Astrocyte (in vitro differentiated cells and primary cell): ENCODE data around the gene KCNJ2. TPM values are rescaled to one million over a fixed set of nuclear protein-coding genes. Genes with fewer than 3 reads are reported as not detected.

Experiments used
- DNase-seq: peaks from one replicate; pipeline ENCODE4 v3.0.0-alpha.2; 2010; ENCODE audit warnings: low read depth
- FAIRE-seq: peaks from 2 replicates; lab custom pipeline; 2011; peaks lifted over from hg19 to GRCh38; lab: Jason Lieb, UNC
- H2AFZ ChIP-seq: 2 replicates; pipeline ENCODE4 v1.6.0; 2012; ENCODE audit warnings: low read depth, low read length, inconsistent platforms
- H3K27ac ChIP-seq: 2 replicates; pipeline ENCODE4 v1.5.1; 2011; ENCODE audit warnings: low read depth, low read length, inconsistent platforms
- H3K27me3 ChIP-seq: 2 replicates; pipeline ENCODE4 v1.6.0; 2011; ENCODE audit warnings: low read length, inconsistent platforms; ENCODE audit not compliant: insufficient read depth
- H3K36me3 ChIP-seq: 2 replicates; pipeline ENCODE4 v1.5.1; 2011; ENCODE audit warnings: low read length, inconsistent platforms; ENCODE audit not compliant: insufficient read depth
- H3K4me1 ChIP-seq: 2 replicates; pipeline ENCODE4 v1.5.1; 2011; ENCODE audit warnings: low read length, inconsistent platforms; ENCODE audit not compliant: insufficient read depth
- H3K4me2 ChIP-seq: 2 replicates; pipeline ENCODE4 v1.6.0; 2012; ENCODE audit warnings: low read length, inconsistent platforms
- H3K4me3 ChIP-seq: 2 replicates; pipeline ENCODE4 v1.5.1; 2011; ENCODE audit warnings: low read depth, mild to moderate bottlenecking, low read length, inconsistent platforms; ENCODE audit not compliant: insufficient read depth
- H3K79me2 ChIP-seq: 2 replicates; pipeline ENCODE4 v1.6.0; 2012; ENCODE audit warnings: mild to moderate bottlenecking, low read length, inconsistent platforms; ENCODE audit not compliant: insufficient read depth
- H3K9ac ChIP-seq: 2 replicates; pipeline ENCODE4 v1.6.0; 2012; ENCODE audit warnings: mild to moderate bottlenecking, low read length, inconsistent platforms
- H3K9me3 ChIP-seq: 2 replicates; pipeline ENCODE4 v1.5.1; 2012; ENCODE audit warnings: low read depth, mild to moderate bottlenecking, low read length, inconsistent platforms; ENCODE audit not compliant: insufficient read depth
- H4K20me1 ChIP-seq: 2 replicates; pipeline ENCODE4 v1.6.0; 2012; ENCODE audit warnings: low read length, inconsistent platforms; ENCODE audit not compliant: insufficient read depth
- H3K27ac Mint-ChIP-seq: one replicate; pipeline ENCODE4 v1.8.0; 2021; ENCODE audit warnings: mild to moderate bottlenecking, mixed read lengths; ENCODE audit not compliant: unreplicated experiment
- H3K27me3 Mint-ChIP-seq: one replicate; pipeline ENCODE4 v1.8.0; 2021; ENCODE audit warnings: low read depth, mixed read lengths; ENCODE audit not compliant: unreplicated experiment
- H3K36me3 Mint-ChIP-seq: one replicate; pipeline ENCODE4 v1.8.0; 2021; ENCODE audit warnings: low read depth, mixed read lengths; ENCODE audit not compliant: unreplicated experiment
- H3K4me1 Mint-ChIP-seq: one replicate; pipeline ENCODE4 v1.8.0; 2021; ENCODE audit warnings: low read depth, mixed read lengths; ENCODE audit not compliant: unreplicated experiment
- H3K4me3 Mint-ChIP-seq: one replicate; pipeline ENCODE4 v1.8.0; 2021; ENCODE audit warnings: mild to moderate bottlenecking, moderate library complexity, mixed read lengths; ENCODE audit not compliant: unreplicated experiment
- H3K9me3 Mint-ChIP-seq: one replicate; pipeline ENCODE4 v1.8.0; 2021; ENCODE audit warnings: mild to moderate bottlenecking, mixed read lengths; ENCODE audit not compliant: unreplicated experiment
- EZH2 ChIP-seq: IDR thresholded peaks from 2 replicates; pipeline ENCODE4 v1.6.1; 2012; ENCODE audit warnings: mild to moderate bottlenecking, low read length, inconsistent platforms; ENCODE audit not compliant: insufficient read depth
- total RNA-seq: library from RNA; stranded (reverse); gene quantifications from 2 replicates; pipeline ENCODE4 v1.2.1, GENCODE V29; 2021
- TF ChIP-seq, protein P1 (sequence below): IDR thresholded peaks from 2 replicates; pipeline ENCODE4 v1.5.1; 2011; ENCODE audit warnings: low read depth, mild to moderate bottlenecking, inconsistent platforms, low read length, moderate library complexity; ENCODE audit not compliant: insufficient read depth

Gene KCNJ2
- total RNA-seq, 1 donor from 2014 or later, result 10.2 TPM

DNA sequence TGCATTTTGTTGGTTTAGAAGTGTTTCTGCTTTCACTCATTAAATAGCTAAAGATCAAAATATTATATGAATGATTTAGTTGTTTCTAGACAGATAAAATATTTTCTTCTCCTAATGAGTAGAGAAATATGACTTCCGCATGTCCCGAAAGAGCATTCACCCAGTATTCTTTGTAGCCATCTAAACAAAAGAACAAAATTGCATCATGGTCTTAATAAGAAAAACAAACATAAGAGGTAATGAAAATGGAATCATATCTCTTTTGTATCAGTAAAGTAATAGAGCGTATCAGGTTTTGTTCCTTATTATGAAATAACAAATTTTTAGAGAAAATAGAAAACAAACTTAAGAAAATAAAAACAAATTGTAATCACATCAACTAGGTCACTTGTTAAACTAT, 16.1 kb upstream of the KCNJ2 start:
- Histone ChIP-seq H3K4me3 (no peak overlapping the region), H3K27ac (no peak overlapping the region), H4K20me1 (no peaks in the 10 kb centered on the region), H3K36me3 (no peaks in the 10 kb centered on the region), H3K4me2 (no peak overlapping the region), H3K4me1 (no peaks in the 10 kb centered on the region), H3K79me2 (no peaks in the 10 kb centered on the region), H3K9me3 (no peaks in the 10 kb centered on the region), H3K27me3 (no peaks in the 10 kb centered on the region), H3K9ac (no peak overlapping the region), H2AFZ (no peak overlapping the region)
- Mint-ChIP-seq H3K4me3 (no peak overlapping the region), H3K27me3 (peaks cover 3% of the 10 kb centered on the region), H3K9me3 (no peaks in the 10 kb centered on the region), H3K27ac (no peak overlapping the region), H3K4me1 (no peaks in the 10 kb centered on the region), H3K36me3 (no peaks in the 10 kb centered on the region)
- no peak for DNase-seq
- no peak for FAIRE-seq
- TF ChIP-seq, protein P1, sequence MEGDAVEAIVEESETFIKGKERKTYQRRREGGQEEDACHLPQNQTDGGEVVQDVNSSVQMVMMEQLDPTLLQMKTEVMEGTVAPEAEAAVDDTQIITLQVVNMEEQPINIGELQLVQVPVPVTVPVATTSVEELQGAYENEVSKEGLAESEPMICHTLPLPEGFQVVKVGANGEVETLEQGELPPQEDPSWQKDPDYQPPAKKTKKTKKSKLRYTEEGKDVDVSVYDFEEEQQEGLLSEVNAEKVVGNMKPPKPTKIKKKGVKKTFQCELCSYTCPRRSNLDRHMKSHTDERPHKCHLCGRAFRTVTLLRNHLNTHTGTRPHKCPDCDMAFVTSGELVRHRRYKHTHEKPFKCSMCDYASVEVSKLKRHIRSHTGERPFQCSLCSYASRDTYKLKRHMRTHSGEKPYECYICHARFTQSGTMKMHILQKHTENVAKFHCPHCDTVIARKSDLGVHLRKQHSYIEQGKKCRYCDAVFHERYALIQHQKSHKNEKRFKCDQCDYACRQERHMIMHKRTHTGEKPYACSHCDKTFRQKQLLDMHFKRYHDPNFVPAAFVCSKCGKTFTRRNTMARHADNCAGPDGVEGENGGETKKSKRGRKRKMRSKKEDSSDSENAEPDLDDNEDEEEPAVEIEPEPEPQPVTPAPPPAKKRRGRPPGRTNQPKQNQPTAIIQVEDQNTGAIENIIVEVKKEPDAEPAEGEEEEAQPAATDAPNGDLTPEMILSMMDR, result no peak
- TF ChIP-seq EZH2, result no peak

DNA sequence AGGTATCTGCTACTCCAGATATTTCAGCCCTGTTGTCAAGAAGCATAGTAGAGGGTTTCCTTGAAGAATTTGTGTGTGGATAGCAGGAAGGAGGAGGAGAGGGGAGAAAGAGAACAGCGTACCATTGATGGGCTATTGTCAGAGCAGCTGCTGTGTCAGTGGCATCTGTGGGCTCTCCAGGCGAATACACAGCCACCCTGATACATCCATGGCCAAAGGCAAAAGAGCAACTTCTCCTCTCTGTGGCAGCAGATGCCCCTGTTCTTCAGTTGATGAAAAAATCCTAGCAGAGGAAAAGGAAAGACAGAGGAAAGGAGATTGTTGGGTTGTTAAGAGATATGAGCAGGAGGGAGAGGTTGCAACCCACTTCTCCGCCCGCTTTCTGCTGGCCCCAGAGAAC, 12.2 kb upstream of the KCNJ2 start:
- H3K4me2 ChIP-seq, result no peak overlapping the region
- peaks cover 4% of the 10 kb centered on the region for H3K4me1 ChIP-seq
- no peak for DNase-seq
- H3K27me3 Mint-ChIP-seq, result peaks cover 3% of the 10 kb centered on the region
- no peaks in the 10 kb centered on the region for H4K20me1 ChIP-seq
- H2AFZ ChIP-seq, result no peak overlapping the region
- H3K9me3 Mint-ChIP-seq, result no peaks in the 10 kb centered on the region
- no peaks in the 10 kb centered on the region for H3K79me2 ChIP-seq
- no peak for FAIRE-seq
- H3K9me3 ChIP-seq, result no peaks in the 10 kb centered on the region
- no peaks in the 10 kb centered on the region for H3K27me3 ChIP-seq
- H3K36me3 Mint-ChIP-seq, result no peaks in the 10 kb centered on the region
- H3K9ac ChIP-seq, result no peak overlapping the region
- H3K4me3 Mint-ChIP-seq, result no peak overlapping the region
- TF ChIP-seq, protein P1, result no peak
- TF ChIP-seq EZH2, result no peak
- H3K4me1 Mint-ChIP-seq, result no peaks in the 10 kb centered on the region
- no peak overlapping the region for H3K27ac Mint-ChIP-seq
- no peak overlapping the region for H3K27ac ChIP-seq
- H3K4me3 ChIP-seq, result no peak overlapping the region
- no peaks in the 10 kb centered on the region for H3K36me3 ChIP-seq

DNA sequence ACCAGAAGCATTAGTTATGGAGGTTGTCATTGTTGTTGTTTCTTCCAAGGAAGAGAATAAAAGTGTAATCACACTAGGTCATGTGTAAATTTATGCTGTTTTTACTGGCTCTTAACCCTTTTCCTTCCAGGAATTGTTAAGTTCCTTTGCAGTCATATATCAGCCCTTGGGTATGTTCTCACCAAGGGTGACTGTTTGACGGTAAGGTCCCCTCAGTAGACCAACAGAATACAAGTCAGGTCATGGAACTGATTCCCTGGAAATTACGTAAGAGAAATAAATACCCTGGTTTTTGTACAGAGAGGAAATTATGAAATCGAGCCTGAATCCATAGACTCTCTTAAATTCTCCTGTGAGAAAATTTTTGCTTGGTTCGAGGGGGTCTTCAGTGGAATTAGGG, 11.2 kb upstream of the KCNJ2 start:
- H3K9me3 Mint-ChIP-seq, result no peaks in the 10 kb centered on the region
- DNase-seq (no peak), FAIRE-seq (peak; percentile 17)
- H3K36me3 Mint-ChIP-seq, result no peaks in the 10 kb centered on the region
- H4K20me1 ChIP-seq, result no peaks in the 10 kb centered on the region
- no peak overlapping the region for H3K4me2 ChIP-seq
- H3K79me2 ChIP-seq, result no peaks in the 10 kb centered on the region
- H3K9ac ChIP-seq, result no peak overlapping the region
- H3K4me1 ChIP-seq, result peaks cover 4% of the 10 kb centered on the region
- H3K27me3 ChIP-seq, result no peaks in the 10 kb centered on the region
- H3K4me1 Mint-ChIP-seq, result no peaks in the 10 kb centered on the region
- no peak overlapping the region for H3K27ac Mint-ChIP-seq
- no peaks in the 10 kb centered on the region for H3K9me3 ChIP-seq
- peaks cover 3% of the 10 kb centered on the region for H3K27me3 Mint-ChIP-seq
- TF ChIP-seq EZH2, result no peak
- TF ChIP-seq, protein P1, result no peak
- no peak overlapping the region for H3K4me3 ChIP-seq
- H3K27ac ChIP-seq, result no peak overlapping the region
- H2AFZ ChIP-seq, result no peak overlapping the region
- no peaks in the 10 kb centered on the region for H3K36me3 ChIP-seq
- H3K4me3 Mint-ChIP-seq, result no peak overlapping the region
